ENCODE results near the gene RREB1.

The RREB1 gene

GRCh38 chr6:7296602-7297001 is 188.8 kb downstream of the RREB1 start:
- DNase-seq (ENCODE audit: low read depth in 2 of 2) = no peak

DNA sequence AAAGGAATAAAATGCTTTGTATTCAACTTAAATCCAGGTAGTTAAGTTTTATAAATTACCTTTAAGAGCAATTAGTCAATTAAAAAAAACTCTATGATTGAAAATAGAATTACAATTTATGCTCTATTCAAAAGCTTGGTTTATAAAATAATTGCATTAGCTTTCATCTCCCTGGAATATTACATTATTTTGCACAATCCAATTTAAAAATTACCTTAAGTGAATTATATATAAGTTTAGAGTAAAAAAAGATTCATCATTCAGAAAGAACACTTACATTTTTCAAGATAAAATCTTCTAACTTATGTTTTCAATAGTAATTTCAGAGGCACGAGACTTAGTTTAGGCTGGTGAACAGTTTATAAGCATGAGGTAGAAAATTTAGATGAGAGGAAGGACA is 190.4 kb downstream of the RREB1 start:
- DNase-seq (ENCODE audit: low read depth in 2 of 2) = no peak

DNA sequence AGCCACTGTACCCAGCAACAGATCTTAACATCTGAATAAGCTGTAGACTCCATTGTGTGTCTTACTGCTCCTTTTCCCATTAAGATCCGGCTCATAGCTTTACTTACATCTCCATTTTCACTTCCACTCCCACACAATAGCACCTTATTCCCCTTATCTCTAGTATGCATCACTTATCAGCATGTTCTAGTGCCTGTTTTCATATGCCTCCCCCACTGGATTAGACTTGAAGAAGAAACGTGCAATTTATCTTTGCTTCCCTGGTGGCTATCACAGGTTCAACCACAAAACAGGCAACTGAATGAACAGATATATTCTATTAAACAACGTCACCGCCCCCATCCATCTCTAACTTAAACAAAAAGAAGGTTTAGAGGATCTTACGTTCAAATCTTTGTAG is 193.2 kb downstream of the RREB1 start:
- DNase-seq (ENCODE audit: low read depth in 2 of 2) = no peak
